ENCODE measurements around the gene USP15.

The USP15 gene

DNA sequence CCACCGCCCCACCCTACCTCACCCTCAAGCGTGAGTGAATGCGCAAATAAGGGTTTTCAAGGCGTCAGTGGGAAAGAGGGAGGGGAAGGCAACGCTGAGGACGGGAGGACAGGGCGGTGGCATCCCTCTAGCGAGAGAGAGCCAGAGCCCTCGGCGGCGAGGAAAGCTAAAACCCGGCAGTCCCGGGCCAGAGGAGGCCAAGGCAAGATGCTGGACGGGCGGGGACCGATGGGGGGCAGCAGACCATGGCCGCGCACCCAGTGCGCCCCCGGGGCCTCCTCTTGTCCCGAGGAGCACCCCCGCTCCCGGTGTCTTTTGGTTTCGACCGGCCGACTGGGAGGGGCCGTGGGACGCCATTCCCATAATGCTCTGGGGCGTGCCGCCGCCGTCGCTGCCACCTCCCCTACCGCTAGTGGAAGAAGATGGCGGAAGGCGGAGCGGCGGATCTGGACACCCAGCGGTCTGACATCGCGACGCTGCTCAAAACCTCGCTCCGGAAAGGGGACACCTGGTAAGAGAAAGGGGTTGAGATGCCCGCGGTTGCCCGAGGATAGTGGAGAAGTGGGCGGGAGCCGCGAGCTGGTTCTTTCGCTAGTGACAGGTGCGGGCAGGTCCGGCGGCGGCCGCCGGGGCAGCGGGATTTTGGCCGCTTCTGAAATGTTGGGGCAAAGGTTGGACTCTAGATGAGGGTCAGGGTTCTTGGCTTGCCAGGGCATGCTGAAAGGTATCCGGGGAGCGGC is at the start of gene USP15:
Gene USP15, plus strand, starts transcription at position 412 of the 740 bp plus-strand sequence. Its CDS starts 11 bp downstream, at position 423.
- DNase-seq = peak; percentile 98

DNA sequence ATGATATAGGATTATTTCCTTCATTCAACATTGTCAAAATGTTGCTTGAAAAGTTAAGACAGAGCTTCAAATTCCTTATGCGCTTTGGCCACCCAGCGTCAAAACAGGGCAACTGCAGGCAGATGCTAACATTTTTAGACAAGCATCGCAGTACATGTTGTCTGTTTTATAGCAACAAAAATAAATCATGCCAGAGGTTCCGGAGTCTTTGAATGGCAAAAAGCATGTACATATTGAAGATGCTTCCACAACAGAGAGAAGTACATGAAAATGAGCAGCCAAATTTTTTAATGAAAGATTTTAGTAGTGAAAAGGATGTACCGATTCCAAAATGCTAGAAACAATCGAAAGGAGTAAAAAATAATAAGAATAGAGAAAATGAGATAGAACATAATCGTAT is 49.8 kb upstream of the USP15 start:
- peak; percentile 56 for DNase-seq

DNA sequence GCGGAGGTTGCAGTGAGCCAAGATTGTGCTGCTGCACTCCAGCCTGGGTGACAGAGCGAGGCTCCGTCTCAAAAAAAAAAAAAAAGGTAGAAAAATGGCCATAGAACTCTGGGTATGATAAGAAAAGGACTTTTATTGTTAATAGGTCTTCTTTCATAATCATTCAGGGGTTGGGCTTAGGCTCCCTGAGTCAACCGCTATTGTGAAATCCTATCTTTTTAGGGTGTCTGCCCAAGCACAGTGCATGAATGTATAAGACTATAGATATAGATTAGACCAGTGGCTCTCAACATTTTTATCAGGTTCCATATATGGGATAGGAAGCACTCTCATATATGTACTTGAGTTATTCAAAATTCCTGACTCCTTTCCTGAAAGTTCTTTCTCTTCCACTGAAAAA is 48.7 kb upstream of the USP15 start:
- DNase-seq = no peak

DNA sequence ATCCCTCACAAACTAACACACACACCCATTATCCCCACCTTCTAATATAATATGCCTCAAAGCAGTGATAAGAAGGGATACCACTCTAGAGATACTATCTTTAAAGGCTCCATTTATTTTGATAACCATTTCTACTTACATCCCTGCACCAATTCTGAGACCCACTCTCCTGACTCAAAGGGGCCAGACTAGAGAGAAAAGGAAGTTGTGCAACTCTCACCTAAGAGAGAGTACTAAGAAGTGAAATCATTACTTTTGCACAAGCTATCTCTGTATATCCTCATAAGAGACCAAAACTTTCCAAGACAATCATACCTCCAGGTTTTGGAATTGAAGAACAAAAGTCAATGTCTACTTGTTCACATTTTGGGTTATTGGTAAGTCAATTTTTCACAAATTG is 45.4 kb upstream of the USP15 start:
- DNase-seq = no peak

DNA sequence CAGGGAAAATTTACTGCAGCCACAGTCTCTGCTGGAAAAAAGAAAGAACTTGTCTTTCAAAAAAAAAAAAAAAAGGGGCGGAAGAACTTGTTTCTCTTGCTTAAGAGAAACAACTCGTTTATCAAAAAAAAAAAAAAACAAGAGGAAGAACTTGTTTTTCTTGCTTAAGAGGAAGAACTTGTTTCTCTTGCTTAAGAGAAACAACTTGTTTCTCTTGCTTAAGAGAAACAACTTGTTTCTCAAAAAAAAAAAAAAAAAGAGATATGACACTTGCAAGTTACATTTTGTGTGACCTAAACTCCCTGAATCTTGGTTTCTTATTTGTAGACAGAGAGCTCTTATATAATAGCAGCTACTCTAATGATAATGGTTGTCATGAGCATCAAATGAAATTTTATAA is 44.7 kb upstream of the USP15 start:
- DNase-seq = no peak

DNA sequence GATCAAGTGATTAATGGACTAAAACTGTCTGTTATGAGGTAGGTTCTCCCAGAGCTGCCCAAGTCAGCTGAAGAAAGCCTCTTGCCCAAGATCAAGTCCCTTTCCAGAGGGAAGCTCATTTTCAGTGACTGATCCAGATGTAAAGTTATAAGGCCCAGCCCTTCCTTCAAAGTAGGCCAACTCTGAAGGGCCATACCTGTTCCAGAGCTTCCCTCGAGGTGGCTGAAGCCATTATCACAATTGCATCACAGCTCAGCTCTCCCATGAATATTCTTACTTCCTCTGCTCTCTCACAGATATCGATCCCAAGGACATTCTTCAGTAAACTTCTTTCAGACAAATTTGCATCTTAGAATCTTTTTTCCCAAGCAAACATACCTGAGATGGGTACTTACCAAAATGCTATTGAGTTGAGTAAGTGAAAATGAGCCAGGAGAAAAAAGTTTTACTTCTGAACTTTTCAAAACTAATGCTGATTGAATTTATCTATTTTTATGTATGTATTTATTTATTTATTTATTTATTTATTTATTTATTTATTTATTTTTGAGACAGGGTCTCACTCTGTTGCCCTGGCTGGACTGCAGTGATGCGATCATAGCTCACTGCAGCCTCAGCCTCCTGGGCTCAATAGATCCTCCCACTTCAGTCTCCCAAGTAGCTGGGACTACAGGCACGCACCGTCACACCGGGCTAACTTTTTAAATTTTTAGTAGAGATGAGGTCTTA is 42.6 kb upstream of the USP15 start:
- no peak for DNase-seq

DNA sequence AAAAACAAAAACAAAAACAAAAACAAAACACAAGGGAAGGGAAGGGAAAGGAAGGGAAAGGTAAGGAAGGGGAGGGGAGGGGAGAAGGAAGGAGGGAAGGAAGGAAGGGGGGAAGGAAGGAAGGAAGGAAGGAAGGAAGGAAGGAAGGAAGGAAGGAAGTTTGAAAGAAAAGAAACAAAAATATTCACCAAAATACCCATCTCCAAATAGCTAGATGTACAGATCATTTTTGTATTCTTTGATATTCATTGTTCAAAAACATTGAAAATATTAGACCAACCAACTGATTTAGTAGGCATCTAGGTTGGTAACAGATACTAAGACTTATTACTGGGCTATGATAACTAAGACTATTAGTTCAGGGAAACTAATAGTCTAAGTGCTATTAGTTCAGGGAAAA is 39.1 kb upstream of the USP15 start:
- no peak for DNase-seq

DNA sequence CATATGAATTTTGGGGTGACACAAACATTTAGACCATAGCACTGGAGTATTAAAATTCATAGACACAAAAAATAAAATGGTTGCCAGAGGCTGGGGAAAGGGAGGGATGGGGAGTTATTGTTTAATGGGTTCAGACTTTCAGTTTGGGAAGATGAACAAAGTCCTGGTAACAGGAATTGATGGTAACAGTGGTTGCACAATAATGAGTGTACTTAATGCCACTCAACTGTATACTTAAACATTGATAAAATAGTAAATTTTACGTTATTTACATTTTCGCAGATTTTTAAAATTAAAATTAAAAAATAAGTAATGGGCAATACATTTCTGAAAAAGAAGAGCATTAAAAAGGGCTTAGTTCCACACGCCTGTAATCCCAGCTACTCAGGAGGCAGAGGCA is 35.6 kb upstream of the USP15 start:
- DNase-seq = no peak

DNA sequence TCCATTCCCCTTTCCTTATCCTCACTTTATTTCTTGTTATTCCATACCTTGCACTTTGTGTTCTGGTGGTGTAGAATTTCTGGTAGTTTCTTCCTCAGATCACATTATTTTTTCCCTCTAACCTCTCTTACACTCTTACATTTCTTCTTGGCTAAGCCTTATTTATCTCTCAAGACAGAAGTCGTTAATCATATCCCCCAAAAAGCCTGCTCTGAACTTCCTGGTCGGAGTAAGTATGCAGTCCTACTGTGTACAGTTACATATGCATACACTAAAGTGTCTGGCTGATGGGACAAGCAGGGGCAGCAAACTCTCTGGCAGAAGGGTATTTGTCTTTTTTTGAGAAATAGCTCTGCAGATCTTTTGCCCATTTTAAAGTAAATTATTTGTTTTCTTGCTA is 33.1 kb upstream of the USP15 start:
- DNase-seq = no peak

DNA sequence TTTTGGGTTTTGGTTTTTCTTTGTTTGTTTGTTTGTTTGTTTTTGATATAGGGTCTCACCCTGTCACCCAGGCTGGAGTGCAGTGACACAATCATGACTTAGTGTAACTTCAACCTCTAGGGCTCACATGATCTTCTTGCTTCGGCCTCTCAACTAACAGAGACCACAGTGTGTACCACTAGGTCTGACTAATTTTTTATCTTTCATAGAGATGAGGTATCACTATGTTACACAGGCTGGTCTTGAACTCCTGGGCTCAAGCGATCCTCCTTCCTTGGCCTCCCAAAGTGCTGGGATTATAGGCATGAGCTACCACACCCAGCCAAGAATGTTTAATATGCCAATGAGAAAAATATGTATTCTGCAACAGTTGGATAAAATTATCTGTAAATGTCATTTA is 29.6 kb upstream of the USP15 start:
- DNase-seq = no peak

DNA sequence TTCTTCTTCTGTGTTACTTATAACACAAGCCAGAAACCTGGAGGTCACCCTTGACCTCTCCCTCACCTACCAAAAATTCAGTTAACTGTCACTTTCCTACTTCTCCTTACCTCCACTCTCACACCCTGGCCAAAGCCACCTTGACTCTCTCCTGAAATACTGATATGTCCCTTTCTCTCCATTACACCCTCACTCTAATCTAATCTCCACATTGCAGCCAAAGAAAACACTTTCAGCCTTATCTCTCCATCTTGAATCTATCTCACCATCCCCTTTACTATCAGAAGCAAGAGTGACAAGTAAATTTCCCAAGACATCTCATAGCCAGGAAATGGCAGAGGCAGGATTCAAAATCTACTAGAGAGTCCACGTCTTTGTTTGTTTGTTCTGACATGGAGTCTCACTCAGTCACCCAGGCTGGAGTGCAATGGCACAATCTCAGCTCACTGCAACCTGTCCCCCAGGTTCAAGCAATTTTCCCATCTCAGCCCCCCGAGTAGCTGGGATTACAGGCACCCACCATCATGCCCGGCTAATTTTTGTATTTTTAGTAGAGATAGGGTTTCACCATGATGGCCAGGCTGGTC is 28.0 kb upstream of the USP15 start:
- no peak for DNase-seq

DNA sequence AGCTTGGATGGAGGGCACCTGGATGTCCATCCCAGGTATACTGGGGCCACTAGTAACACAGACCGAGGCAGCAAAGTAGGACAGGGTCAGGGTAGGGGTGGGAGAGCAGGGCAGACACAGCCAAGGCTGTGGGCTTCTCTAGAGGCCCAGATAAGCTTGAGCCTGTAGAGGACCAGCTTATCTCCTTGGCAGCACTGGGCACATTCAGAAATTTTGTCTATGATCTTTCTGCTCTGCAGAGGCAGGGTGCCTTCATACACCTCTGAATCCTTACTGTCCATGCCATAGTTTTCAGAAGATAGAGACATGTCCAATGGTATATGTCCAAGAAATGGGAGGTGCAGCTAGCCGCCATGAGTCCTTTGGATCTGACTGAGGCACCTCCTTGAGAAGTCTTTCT is 26.4 kb upstream of the USP15 start:
- no peak for DNase-seq

DNA sequence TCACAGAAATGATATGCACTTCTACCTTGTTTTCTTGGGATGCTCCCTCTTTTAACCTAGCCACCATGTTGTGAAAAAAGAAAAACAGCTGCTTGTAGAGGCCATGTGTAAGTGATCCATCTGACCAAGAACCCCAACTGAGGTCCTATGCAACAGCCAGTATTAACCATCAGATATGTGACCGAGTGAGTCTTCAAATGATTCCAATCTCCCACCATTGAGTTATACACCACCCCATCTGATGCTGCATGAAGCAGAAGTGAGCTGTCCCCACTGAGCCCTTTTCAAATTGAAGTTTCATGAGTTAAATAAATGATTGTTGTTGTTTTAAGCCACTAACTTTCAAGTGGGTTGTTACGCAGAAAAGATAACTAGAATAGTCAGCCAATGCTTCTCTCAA is 20.6 kb upstream of the USP15 start:
- no peak for DNase-seq

DNA sequence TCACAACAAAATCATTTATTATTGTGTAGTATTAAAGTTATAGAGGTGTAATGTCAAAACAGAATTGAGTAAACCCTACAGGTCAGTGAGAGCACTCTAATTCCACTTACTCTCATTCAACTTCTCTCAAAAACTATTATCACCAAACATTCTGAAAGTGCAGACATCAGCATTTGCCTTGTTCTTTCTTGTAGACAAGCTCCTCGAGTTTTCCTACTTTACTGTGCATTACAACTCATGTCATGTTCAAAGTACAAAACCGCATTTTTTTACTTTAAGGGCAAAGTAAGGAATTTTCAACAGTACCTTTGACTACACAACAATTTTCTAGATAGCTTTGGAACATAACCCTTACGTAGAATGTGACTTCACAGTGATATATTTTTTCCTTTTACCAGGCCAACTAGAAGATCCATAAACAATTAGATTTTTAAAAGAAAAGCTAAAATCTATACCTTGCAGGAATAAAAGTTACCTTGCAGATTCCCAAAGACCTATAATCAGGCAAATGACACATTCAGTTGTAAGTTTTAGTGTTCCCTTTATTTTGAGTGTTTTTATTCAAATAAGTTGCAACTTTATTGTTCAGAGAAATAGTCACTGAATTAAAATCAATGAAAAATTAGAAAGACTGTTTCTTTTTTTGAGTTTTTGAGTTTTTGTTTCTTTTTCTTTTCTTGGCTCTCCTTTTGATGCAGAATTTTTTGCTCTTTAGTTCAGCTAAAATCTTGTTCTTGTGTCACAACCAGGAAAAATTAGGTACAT is 12.7 kb upstream of the USP15 start:
- no peak for DNase-seq

DNA sequence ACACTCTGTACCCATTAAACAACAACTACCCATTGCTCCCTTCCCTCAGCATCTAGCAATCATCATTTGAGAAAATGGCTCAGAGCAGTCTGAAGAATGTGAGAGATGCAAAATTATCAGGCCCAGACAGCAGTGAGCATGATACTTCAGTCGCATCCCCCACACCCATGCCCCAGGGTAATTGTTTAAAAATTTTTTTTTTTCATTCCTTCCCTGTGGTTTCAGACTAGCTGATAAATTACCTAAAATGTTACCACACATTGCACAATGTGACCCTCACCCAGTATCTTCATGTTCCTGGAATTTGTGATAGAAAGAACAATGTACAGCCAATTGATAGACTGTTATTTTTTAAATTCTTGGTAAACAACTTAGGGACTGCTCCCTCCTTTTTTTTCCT is 11.3 kb upstream of the USP15 start:
- DNase-seq = no peak

DNA sequence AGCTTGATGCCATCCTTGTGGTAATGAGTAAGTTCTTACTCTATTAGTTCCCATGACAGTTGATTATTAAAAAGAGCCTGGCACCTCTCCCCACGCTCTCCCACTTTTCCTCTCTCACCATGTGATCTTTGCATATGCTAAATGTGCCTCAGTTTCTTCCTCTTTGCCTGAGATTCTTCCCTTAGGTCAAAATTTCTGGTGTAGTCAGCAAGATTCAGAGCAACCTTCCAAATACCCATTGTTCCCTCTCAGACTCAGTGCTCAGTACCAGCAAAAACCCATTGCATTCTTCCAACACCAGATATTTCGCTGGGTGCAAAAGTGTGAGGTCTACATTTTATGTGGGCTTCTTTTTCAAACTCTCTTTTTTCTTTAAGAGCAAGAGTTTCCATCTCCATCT is 10.8 kb upstream of the USP15 start:
- no peak for DNase-seq

DNA sequence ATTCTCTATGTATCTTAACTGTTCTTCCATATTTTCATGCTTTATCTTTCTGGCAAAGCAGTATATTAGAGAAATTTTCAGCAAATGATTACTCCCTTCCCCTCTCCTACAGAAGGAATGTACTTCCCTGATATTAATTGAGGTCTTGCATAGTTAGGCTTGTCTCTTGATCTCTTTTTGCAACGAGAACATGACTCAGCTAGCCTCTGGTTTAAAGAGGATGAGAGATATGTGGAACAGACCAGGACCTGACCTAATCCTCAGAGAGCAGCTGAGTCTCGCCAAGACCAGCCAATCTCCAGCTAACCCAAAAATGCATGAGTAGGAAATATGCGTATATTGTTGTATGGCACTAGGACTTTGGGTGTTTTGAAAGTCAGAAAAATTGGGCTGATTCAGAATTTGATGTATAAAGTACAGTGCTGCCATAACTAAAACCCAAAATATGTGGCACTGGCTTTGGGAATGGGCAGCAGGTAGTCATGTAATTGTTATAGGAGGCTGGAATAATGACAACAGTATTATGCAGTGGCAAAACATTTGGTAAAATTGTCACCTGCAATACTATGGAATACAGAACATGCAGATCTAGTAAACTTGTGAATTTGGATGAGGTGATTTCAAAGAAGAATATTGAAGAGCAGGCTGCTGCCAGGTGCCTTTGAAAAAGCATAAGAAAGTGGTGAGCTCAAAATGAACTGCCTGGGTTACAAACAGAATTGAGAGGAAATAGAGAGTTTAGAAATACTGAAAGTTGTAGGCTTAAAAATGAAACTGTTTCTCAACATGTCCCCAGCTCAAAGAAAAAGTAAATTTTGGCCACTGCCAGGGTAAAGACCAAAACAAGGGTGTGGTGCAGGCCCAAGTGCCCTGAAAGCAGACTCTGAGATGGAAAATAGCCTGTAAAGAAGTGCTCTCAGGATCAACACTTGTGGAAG is 9.3 kb upstream of the USP15 start:
- DNase-seq = no peak

DNA sequence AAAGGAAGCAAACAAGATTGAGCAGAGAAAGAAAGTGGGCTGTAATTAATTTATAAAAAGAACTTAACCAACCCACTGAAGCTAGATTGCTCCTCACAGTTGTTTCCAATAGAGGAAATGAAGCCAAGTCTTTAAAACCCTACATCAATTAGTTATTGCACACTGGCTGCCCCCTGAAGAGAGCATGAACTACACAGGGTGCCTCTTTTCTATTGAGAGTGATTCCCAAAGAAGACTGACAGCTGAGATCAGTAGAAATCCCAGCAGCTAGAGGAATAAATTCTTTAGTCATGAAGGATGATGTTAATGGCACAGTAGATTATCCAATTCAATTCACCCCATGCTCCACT is 8.6 kb upstream of the USP15 start:
- DNase-seq = no peak

DNA sequence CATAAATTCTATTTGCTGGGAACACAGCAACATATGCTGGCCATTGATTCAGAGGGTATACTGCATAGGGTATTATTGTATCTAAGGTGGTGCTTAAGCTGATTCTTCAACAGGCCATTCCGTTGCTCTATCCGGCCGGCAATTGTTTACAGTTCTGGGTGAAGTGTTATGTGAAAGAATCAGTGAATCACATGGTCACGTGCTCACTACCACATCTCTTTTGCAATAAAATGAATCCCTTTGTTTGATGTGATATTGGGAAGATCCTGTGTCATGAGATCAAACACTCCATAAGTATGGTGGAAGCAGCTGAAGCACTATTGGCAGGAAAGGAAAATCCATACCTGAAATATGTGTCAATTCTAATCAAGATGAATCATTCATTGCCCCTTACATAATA is 7.6 kb upstream of the USP15 start:
- DNase-seq = no peak

DNA sequence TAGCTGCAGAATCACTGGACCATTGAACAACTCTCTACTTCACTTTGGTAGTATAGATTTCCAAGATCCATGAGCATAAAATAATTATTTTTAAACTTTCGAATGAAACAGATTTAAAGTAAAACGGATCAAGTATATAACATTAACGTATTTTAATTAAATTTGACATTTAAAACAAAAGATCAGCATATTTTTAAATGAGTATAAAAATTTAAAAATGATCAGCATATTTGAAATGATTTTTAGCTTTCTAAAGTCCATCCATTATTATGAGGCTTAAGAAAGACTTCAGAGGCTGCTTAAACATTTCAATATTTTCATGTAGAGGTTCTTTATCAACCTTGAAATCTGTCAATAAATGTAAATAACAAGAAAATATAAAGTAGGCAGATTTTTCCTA is 5.2 kb upstream of the USP15 start:
- DNase-seq = no peak

DNA sequence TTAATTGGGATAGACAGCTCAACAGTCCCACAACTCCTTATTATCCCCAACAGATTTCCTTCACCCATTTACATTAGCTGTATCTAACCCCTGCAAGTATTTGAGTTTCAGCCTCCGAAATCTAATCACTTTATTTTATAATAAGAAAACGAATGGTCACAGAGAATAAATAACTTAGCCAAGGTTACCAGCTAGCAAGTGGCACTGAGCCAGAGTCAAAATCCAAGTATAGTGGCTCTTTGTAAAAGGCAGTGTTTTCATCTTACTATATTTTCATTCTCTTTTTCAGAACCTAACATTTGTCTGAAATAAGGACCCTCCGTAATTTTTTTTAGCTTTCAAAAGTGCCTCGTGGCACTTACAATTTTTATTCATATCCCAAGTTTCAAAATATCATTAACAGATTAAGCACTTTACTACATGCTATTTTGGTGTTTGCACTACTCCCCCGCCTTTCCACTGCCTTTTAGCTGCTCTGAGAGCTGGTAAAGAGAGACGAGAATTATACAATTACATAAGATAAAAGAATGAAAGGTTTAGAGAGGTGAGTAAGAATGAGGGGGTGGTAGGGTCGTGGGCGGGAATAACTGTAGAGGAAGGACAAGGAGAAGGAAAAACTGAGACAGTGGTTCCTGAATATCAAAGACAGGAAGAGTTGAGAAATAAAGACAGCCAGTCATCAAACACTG is 3.7 kb upstream of the USP15 start:
- no peak for DNase-seq

DNA sequence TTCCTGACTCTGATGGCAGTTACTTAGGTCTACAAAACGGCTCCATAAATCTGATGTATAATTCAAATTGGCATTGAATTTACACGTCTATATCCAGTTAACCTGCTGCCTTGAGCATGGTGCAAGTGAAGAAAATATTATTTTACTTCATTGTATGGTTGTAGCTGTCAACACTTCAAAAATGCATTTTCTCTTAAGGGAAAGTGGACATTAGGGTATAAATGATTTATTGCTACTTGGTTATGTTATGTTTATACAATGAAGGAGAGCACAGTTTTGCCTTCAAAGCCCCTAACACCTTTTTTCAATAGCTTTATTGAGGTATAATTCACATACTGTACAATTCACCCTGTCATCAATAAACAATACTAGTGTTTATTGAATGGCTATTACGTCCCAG is 2.0 kb upstream of the USP15 start:
- DNase-seq = no peak
